ENCODE results near the gene NEURL1B. TPM values are rescaled to one million over a fixed set of nuclear protein-coding genes. Genes with fewer than 3 reads are reported as not detected.
"Not testable (repeated sequence)": the region's sequence is repeated elsewhere in the genome, so short reads cannot be mapped to it uniquely, and the experiment has no call there.

Gene NEURL1B
- total RNA-seq, 2 donors from 2014 or later: 9.9 to 12.2 TPM

DNA sequence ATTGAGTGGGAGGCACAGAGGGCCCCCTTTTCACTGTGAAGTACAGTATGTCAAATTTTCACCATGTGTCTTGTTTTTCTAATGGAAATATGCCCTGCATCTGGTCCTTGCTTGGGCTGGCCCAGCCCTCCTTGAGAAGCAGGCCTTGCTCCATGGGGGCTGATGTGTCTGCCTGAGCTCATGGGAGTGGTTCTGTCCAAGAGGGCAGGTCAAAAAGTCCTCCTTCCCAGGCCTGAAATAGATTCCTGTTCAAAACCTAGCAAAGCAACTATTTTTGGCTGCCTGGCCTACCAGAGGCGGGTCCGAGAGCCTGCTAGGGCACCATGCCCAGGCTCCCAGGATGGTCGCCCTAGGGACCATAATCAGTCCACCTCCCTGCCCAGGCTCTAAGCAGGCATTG is 40.5 kb upstream of the NEURL1B start:
- TF ChIP-seq, protein P1, sequence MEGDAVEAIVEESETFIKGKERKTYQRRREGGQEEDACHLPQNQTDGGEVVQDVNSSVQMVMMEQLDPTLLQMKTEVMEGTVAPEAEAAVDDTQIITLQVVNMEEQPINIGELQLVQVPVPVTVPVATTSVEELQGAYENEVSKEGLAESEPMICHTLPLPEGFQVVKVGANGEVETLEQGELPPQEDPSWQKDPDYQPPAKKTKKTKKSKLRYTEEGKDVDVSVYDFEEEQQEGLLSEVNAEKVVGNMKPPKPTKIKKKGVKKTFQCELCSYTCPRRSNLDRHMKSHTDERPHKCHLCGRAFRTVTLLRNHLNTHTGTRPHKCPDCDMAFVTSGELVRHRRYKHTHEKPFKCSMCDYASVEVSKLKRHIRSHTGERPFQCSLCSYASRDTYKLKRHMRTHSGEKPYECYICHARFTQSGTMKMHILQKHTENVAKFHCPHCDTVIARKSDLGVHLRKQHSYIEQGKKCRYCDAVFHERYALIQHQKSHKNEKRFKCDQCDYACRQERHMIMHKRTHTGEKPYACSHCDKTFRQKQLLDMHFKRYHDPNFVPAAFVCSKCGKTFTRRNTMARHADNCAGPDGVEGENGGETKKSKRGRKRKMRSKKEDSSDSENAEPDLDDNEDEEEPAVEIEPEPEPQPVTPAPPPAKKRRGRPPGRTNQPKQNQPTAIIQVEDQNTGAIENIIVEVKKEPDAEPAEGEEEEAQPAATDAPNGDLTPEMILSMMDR (IDR thresholded peaks at IDR 0.05): no peak
- TF ChIP-seq POLR2A (IDR thresholded peaks at IDR 0.05): no peak
- H3K27me3 ChIP-seq: no peaks in the 10 kb centered on the region
- WGBS, 2 donors: 82 to 83% methylated on average over 2 to 3 of the region's 3 CpGs
- H3K9me3 ChIP-seq: no peaks in the 10 kb centered on the region
- DNase-seq (no peak), ATAC-seq (no peak)
- intact Hi-C loops (cut with DNase I): no loop called here
- H3K4me1 ChIP-seq: no peaks in the 10 kb centered on the region
- no peak overlapping the region for H3K4me3 ChIP-seq
- H3K27ac ChIP-seq: no peak overlapping the region
- no peaks in the 10 kb centered on the region for H3K36me3 ChIP-seq (replicated peaks in 1 of 2; ENCODE audit: insufficient read depth in 1 of 2, low read depth in 2 of 2)

DNA sequence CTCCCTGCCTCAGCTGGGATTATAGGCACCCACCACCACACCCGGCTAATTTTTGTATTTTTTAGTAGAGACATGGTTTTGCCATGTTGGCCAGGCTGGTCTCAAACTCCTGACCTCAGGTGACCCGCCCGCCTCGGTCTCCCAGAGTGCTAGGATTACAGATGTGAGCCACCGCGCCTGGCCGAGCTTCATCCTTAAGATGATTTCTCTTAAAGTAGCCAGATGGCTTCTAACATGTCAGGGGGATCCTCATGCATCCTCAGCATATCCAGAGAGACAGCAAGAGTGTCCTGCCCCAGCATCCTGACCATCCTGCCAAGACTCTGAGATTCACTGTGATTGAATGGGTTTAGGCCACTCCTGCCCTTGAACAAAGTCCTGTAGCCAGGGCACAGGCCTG is 39.5 kb upstream of the NEURL1B start:
- H3K9me3 ChIP-seq; ATAC-seq; H3K4me3 ChIP-seq; H3K27ac ChIP-seq; H3K36me3 ChIP-seq (replicated peaks in 1 of 2; ENCODE audit: insufficient read depth in 1 of 2, low read depth in 2 of 2); H3K27me3 ChIP-seq; DNase-seq; intact Hi-C loops (cut with DNase I); H3K4me1 ChIP-seq: not testable (repeated sequence)
- WGBS, 2 donors: 91 to 96% methylated on average over 7 of the region's 7 CpGs

DNA sequence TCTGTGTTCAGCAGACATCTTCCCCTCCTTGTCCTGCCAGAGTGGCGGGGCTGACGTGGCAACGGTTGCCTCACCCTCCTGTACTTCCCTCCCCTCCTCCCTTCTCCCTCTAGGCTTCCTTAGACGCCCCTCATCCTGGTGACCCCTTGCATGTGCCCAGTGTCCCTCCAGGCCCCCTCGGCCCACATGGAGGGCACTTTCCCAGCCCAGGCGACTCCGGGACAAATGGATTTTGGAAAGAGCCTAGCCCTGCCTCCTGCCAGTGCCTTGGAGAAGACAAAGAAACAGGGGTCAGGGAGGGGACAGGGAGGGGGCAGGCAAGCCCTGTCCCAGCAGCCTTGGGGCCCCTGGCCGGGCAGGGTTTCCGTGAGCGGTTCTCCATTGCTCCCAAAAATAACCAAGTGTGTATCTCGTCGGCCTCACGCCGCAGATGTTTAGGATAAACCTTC is 38.3 kb upstream of the NEURL1B start:
- no peak for TF ChIP-seq POLR2A (IDR thresholded peaks at IDR 0.05)
- TF ChIP-seq, protein P1 (IDR thresholded peaks at IDR 0.05): no peak
- WGBS, 2 donors: 71 to 82% methylated on average over 14 of the region's 14 CpGs
- Histone ChIP-seq H3K36me3 (replicated peaks in 1 of 2; ENCODE audit: insufficient read depth in 1 of 2, low read depth in 2 of 2) (no peaks in the 10 kb centered on the region), H3K4me1 (no peaks in the 10 kb centered on the region), H3K9me3 (no peaks in the 10 kb centered on the region), H3K27ac (peak overlapping the region in 2 of 4 donors; percentile 45 to 56), H3K27me3 (no peaks in the 10 kb centered on the region), H3K4me3 (no peak overlapping the region)
- ATAC-seq: no peak
- no peak for DNase-seq
- intact Hi-C loops (cut with DNase I): no loop called here

DNA sequence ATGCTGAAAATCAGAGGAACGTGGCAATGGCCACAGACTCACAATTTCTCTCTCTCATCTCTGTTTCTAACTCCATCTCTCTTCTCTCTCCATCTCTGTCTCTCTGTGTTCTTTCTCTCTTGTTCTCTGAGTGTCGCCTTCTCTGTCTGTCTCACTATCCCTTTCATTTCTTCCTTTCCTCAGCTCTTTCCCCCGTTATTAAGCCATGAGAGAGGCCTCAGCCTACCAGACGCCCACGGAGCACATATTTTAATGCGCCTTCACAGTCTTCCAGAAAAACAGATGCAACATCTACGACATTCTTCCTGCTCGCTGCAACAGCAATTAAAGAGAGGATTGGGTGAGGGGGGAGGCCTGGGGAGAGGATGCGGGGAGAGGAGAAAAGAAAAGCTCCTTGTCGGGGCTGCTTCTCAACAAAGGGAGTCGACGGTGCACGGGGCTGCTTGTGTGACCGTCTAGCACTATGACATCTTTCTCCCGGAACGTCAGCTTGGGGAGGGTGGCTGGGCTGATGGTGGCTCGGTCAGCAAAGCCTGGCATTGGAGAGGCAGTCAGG is 37.7 kb upstream of the NEURL1B start:
- Histone ChIP-seq H3K27me3 (no peaks in the 10 kb centered on the region), H3K27ac (peak overlapping the region in 1 of 4 donors; percentile 56), H3K9me3 (no peaks in the 10 kb centered on the region), H3K4me3 (no peak overlapping the region), H3K4me1 (no peaks in the 10 kb centered on the region), H3K36me3 (replicated peaks in 1 of 2; ENCODE audit: insufficient read depth in 1 of 2, low read depth in 2 of 2) (no peaks in the 10 kb centered on the region)
- TF ChIP-seq POLR2A (IDR thresholded peaks at IDR 0.05): no peak
- TF ChIP-seq, protein P1 (IDR thresholded peaks at IDR 0.05): no peak
- whole genome bisulfite sequencing, 2 donors: 67 to 70% methylated on average over 17 of the region's 17 CpGs
- ATAC-seq (peak; percentile 30), DNase-seq (no peak)
- intact Hi-C loops (cut with DNase I): no loop called here

DNA sequence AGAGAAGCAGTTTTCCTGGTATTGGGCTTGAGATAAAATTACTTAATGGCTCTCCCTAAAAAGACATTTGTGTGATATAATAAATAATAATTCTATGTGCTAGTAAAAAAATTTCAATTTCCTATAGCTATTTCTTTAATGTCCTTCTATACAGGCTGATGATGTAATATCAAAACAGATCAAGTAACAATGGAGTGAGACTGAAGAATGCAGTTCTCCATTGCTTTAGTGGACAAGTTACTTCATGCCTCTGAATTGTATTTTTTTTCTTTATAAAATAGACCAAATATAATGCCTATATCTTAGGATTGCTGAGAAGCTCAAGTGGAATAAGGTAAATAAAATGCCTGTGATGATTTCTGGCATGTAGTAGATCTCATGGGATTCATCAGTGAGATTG is 35.6 kb upstream of the NEURL1B start:
- TF ChIP-seq, protein P1 (IDR thresholded peaks at IDR 0.05): no peak
- no peak for TF ChIP-seq POLR2A (IDR thresholded peaks at IDR 0.05)
- no peak overlapping the region for H3K4me3 ChIP-seq
- intact Hi-C loops (cut with DNase I): no loop called here
- H3K36me3 ChIP-seq (replicated peaks in 1 of 2; ENCODE audit: insufficient read depth in 1 of 2, low read depth in 2 of 2): no peaks in the 10 kb centered on the region
- H3K27ac ChIP-seq: peak overlapping the region in 1 of 4 donors; percentile 12
- DNase-seq (no peak), ATAC-seq (no peak)
- H3K4me1 ChIP-seq: no peaks in the 10 kb centered on the region
- H3K9me3 ChIP-seq: no peaks in the 10 kb centered on the region
- H3K27me3 ChIP-seq: no peaks in the 10 kb centered on the region

Measured in body of pancreas (tissue), 4 donors.